ENCODE measurements around the gene LUZP1.

The LUZP1 gene

GRCh38 chr1:23114424-23115079 is 54.1 kb downstream of the LUZP1 start:
- DNase-seq, result no peak

GRCh38 chr1:23111600-23112535 is 56.8 kb downstream of the LUZP1 start:
- no peak for DNase-seq

GRCh38 chr1:23110391-23110790 is 58.3 kb downstream of the LUZP1 start:
- no peak for DNase-seq

- no peak for DNase-seq
These were observed 59.6 kb downstream of the LUZP1 start for GRCh38 chr1:23108918-23109533.

GRCh38 chr1:23103001-23103889 is 65.4 kb downstream of the LUZP1 start:
- no peak for DNase-seq

- DNase-seq, result no peak
These were observed 66.4 kb downstream of the LUZP1 start for GRCh38 chr1:23102289-23102688.

GRCh38 chr1:23101887-23102286 is 66.8 kb downstream of the LUZP1 start:
- DNase-seq, result no peak

- DNase-seq, result no peak
These were observed 67.4 kb downstream of the LUZP1 start for GRCh38 chr1:23101101-23101827.

GRCh38 chr1:23100074-23100748 is 68.4 kb downstream of the LUZP1 start:
- no peak for DNase-seq

- no peak for DNase-seq
These were observed 69.5 kb downstream of the LUZP1 start for GRCh38 chr1:23099171-23099536.

- peak; percentile 33 for DNase-seq
These were observed 70.0 kb downstream of the LUZP1 start for GRCh38 chr1:23098463-23099170.

GRCh38 chr1:23097316-23097715 is 71.3 kb downstream of the LUZP1 start:
- DNase-seq, result no peak

GRCh38 chr1:23092447-23092846 is 76.2 kb downstream of the LUZP1 start:
- DNase-seq, result no peak

- no peak for DNase-seq
These were observed 77.1 kb downstream of the LUZP1 start for GRCh38 chr1:23091545-23091944.

- no peak for DNase-seq
These were observed 78.6 kb downstream of the LUZP1 start for GRCh38 chr1:23090056-23090455.

- DNase-seq, result no peak
These were observed 80.6 kb downstream of the LUZP1 start for GRCh38 chr1:23088027-23088426.

- no peak for DNase-seq
These were observed 83.0 kb downstream of the LUZP1 start for GRCh38 chr1:23085696-23086095.

GRCh38 chr1:23084880-23085279 is 83.8 kb downstream of the LUZP1 start:
- DNase-seq, result no peak

GRCh38 chr1:23083714-23084480 is 84.8 kb downstream of the LUZP1 start:
- DNase-seq, result no peak

GRCh38 chr1:23081376-23081775 is 87.3 kb downstream of the LUZP1 start:
- DNase-seq, result no peak

Measured in effector CD8-positive, alpha-beta T cell (primary cell).